Stimulated activated naive CD4-positive, alpha-beta T cell treated with Interleukin-2 at 50 U/mL for 16 hours (primary cell): Measurements from ENCODE around the gene DISP2.

Source experiments
- DNase-seq: peaks from one replicate; lab custom pipeline; 2025; lab: John Stamatoyannopoulos, UW

DISP2 gene

DNA sequence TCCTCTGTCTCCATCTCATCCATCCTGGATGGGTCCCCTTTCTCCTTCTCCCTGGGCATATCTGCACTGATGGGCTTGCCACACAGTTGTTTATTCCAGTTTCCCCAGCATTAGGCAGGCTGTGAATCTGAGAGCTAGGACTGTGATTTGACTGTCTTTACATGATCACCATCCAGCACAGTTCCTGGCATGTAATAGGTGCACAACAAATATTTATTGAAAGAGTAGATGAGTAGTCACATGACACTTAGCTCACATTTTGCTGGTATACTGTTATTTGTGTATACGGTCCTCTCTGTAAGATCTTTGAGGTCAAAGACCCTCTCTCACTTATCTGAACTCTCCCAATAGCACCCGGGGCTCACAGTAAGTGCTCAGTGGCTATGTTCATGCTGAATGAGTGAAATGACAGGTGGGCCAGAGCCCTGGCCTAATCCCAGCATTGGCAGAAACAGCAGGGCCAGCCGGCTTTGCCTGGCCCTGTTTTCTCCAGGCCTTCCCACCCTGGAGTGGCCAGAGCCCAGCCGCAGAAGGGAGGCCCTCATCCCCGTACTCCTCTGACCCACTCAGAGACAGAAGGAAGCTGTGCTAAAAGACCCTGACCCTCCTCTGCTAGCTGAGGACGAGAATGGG is 66.6 kb downstream of the DISP2 start:
- no peak for DNase-seq

DNA sequence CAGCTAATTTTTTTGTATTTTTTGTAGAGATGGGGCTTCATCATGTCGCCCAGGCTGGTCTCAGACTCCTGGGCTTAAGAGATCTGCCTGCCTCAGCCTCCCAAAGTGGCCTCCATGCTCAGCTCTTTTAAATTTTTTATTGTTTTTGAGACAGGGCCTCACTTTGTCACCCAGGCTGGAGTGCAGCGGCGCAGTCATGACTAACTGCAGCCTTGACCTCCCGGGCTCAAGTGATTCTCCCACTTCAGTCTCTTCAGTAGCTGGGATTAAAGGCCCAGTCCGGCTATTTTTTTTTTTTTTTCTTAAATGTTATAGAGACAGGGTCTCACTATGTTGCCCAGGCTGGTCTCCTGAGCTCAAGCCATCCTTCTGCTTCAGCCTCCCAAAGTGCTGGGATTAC is 67.7 kb downstream of the DISP2 start:
- DNase-seq, result no peak

- no peak for DNase-seq
Measured at GRCh38 chr15:40427188-40427587, 69.2 kb downstream of the DISP2 start.

- DNase-seq, result no peak
Measured at GRCh38 chr15:40428185-40428584, 70.2 kb downstream of the DISP2 start.
